ENCODE results near the gene EPG5.

DNA sequence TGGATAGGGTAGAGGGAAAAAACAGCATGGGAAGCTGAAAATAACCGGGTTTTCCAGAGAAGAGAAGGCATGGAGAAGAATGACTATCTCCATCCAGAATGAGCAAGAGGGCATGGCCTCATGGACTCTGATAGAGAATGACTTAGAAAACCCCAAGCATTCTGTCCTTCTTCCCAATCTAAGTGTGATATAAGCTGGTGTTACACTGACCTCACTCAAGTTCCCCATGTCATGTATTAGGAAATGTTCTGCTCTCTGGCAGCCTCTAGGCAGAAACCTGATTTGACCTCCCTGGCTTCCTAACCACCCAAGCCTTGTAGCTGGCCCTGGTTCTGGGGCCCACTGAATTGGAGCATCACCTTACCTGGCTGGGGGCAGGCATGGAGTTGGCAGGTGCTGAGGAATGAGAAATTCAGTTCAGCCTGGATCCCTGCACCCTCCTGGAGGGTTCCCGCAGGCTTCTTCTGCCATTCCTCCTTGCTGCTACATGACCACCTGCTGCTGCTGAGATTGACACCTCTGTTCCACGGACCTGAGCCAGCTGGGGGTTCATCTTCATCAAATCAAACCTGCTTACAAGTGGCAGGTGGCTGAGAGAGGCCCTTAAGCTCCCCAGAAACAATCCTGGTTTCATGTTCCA lies 146.9 kb downstream of the EPG5 start:
- TF ChIP-seq EP300 (IDR thresholded peaks at IDR 0.05; ENCODE audit: borderline replicate concordance) (no peak), FOXM1 (IDR thresholded peaks at IDR 0.05; ENCODE audit: borderline replicate concordance, low read depth) (no peak), TCF12 (IDR thresholded peaks at IDR 0.05; ENCODE audit: low read depth) (no peak)
